Prostate gland (tissue), 2 donors: ENCODE measurements around the gene MAPK9.

ENCODE experiments used
- CTCF ChIP-seq, 4 experiments: fragments of 200-600 bp in 2 of 4; fragments of 450-650 bp in 2 of 4; sonication (generic) in 2 of 4; IDR thresholded peaks; 1 replicate in 3 of 4; 2 replicates in 1 of 4; pipeline ENCODE4 v1.5.1; 2016 to 2019; ENCODE audit warnings: antibody characterized with exemption in 4 of 4, mild to moderate bottlenecking in 2 of 4, moderate library complexity in 2 of 4
- POLR2A ChIP-seq: fragments of 450-650 bp; IDR thresholded peaks from one replicate; pipeline ENCODE4 v1.6.1; 2016; ENCODE audit warnings: antibody characterized with exemption, mild to moderate bottlenecking
- POLR2AphosphoS5 ChIP-seq: sonication (generic); formaldehyde crosslinking; IDR thresholded peaks from one replicate; pipeline ENCODE4 v1.6.1; 2017; ENCODE audit warnings: antibody characterized with exemption

- TF ChIP-seq CTCF (IDR thresholded peaks at IDR 0.05): no peak
- no peak for TF ChIP-seq POLR2A
- TF ChIP-seq POLR2AphosphoS5: no peak
Observed at GRCh38 chr5:180235846-180236245, 56.0 kb downstream of the MAPK9 start.
